H1 (cell line): ENCODE results near the gene ZMYM2.

Experiments used
- BACH1 ChIP-seq: IDR thresholded peaks from 2 replicates; pipeline ENCODE4 v1.6.1; 2012; ENCODE audit warnings: low read length, improper control_type of control experiment
- CBX8 ChIP-seq: fragments of 300-800, 300-1000 bp; sonication (generic); IDR thresholded peaks from 2 replicates; pipeline ENCODE4 v1.7.1; 2016; ENCODE audit warnings: low read depth, low read length, borderline replicate concordance
- EP300 ChIP-seq, 2 experiments: IDR thresholded peaks; 1 replicate in 1 of 2; 2 replicates in 1 of 2; pipeline ENCODE4 v1.6.1; 2011 to 2012; ENCODE audit warnings: low read depth in 2 of 2, low read length in 2 of 2, mild to moderate bottlenecking in 2 of 2, borderline replicate concordance in 1 of 2, inconsistent platforms in 1 of 2, moderate library complexity in 1 of 2
- EZH2 ChIP-seq: fragments of 200-600 bp; sonication (generic); IDR thresholded peaks from 2 replicates; pipeline ENCODE4 v1.7.1; 2012; ENCODE audit warnings: low read depth, mild to moderate bottlenecking, moderate library complexity, low read length, inconsistent platforms; ENCODE audit not compliant: severe bottlenecking
- KDM5A ChIP-seq: fragments of 200-600 bp; IDR thresholded peaks from 2 replicates; pipeline ENCODE4 v1.7.1; 2012; ENCODE audit warnings: mild to moderate bottlenecking, low read length, inconsistent platforms, mixed read lengths
- POLR2A ChIP-seq, 2 experiments: IDR thresholded peaks; 1 replicate in 1 of 2; 2 replicates in 1 of 2; pipeline ENCODE4 v1.6.1; 2011; ENCODE audit warnings: low read depth in 2 of 2, low read length in 2 of 2, mild to moderate bottlenecking in 2 of 2; ENCODE audit errors: control extremely low read depth in 1 of 2
- POLR2AphosphoS5 ChIP-seq: IDR thresholded peaks from 2 replicates; pipeline ENCODE4 v1.6.1; 2011; ENCODE audit warnings: low read depth, low read length
- RAD21 ChIP-seq, 2 experiments: IDR thresholded peaks in 1 of 2; conservative IDR thresholded peaks in 1 of 2; 2 replicates each; pipeline ENCODE4 v1.6.1; 2011; ENCODE audit warnings: low read depth in 2 of 2, low read length in 2 of 2, improper control_type of control experiment in 1 of 2, inconsistent platforms in 1 of 2, mild to moderate bottlenecking in 1 of 2, moderate library complexity in 1 of 2
- RXRA ChIP-seq: IDR thresholded peaks from 2 replicates; pipeline ENCODE4 v1.6.1; 2011; ENCODE audit warnings: low read depth, mild to moderate bottlenecking, low read length, moderate library complexity; ENCODE audit not compliant: insufficient read depth
- SIN3A ChIP-seq, 2 experiments: IDR thresholded peaks in 1 of 2; conservative IDR thresholded peaks in 1 of 2; 2 replicates each; pipeline ENCODE4 v1.6.1; 2011 to 2012; ENCODE audit warnings: low read length in 2 of 2, improper control_type of control experiment in 1 of 2, low read depth in 1 of 2, mild to moderate bottlenecking in 1 of 2
- SIX5 ChIP-seq: IDR thresholded peaks from 2 replicates; pipeline ENCODE4 v1.6.1; 2011; ENCODE audit warnings: mild to moderate bottlenecking, low read depth, low read length
- TEAD4 ChIP-seq: IDR thresholded peaks from 2 replicates; pipeline ENCODE4 v1.6.1; 2012; ENCODE audit warnings: low read depth, low read length, inconsistent platforms, mixed read lengths
- ZNF274 ChIP-seq: IDR thresholded peaks from 2 replicates; pipeline ENCODE4 v1.7.0; 2012; ENCODE audit warnings: low read length, borderline replicate concordance; ENCODE audit errors: extremely low read depth
- TF ChIP-seq, protein P1 (sequence below), 3 experiments: IDR thresholded peaks; 1 replicate in 2 of 3; 2 replicates in 1 of 3; pipeline versions ENCODE4 v1.5.1 to v1.6.1; 2011; ENCODE audit warnings: low read length in 3 of 3, mild to moderate bottlenecking in 3 of 3, inconsistent platforms in 2 of 3, low read depth in 1 of 3, moderate library complexity in 1 of 3; ENCODE audit not compliant: insufficient read depth in 1 of 3; ENCODE audit errors: control extremely low read depth in 1 of 3

DNA sequence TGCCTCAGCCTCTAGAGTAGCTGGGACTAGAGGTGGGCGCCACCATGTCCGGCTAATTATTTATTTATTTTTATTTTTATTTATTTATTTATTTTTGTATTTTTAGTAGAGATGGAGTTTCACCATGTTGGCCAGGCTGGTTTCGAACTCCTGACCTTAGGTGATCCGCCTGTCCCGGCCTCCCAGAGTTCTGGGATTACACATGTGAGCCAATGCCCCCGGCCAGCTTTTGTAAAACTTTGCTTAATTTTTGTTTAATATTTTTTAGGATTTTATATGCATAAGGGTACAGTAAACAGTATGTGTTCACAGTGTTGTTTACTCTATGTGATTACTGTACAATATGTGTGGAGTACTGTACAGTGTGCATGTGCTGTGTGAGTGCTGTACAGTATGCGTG is 98.7 kb downstream of the ZMYM2 start:
- TF ChIP-seq RAD21 (IDR thresholded peaks at IDR 0.05 in 1 of 2, conservative IDR thresholded peaks at IDR 0.05 in 1 of 2; ENCODE audit: low read depth in 2 of 2, low read length in 2 of 2) (no peak), TEAD4 (no peak), RXRA (no peak), KDM5A (no peak), CBX8 (no peak), POLR2AphosphoS5 (no peak), SIN3A (conservative IDR thresholded peaks at IDR 0.05 in 1 of 2, IDR thresholded peaks at IDR 0.05 in 1 of 2; ENCODE audit: low read depth in 1 of 2, low read length in 2 of 2) (no peak), POLR2A (IDR thresholded peaks at IDR 0.05; ENCODE audit: control extremely low read depth in 1 of 2, low read depth in 2 of 2, low read length in 2 of 2) (no peak), EZH2 (no peak), EP300 (IDR thresholded peaks at IDR 0.05; ENCODE audit: borderline replicate concordance in 1 of 2, low read depth in 2 of 2, low read length in 2 of 2) (no peak), ZNF274 (no peak), BACH1 (no peak), SIX5 (no peak)
- TF ChIP-seq, protein P1, sequence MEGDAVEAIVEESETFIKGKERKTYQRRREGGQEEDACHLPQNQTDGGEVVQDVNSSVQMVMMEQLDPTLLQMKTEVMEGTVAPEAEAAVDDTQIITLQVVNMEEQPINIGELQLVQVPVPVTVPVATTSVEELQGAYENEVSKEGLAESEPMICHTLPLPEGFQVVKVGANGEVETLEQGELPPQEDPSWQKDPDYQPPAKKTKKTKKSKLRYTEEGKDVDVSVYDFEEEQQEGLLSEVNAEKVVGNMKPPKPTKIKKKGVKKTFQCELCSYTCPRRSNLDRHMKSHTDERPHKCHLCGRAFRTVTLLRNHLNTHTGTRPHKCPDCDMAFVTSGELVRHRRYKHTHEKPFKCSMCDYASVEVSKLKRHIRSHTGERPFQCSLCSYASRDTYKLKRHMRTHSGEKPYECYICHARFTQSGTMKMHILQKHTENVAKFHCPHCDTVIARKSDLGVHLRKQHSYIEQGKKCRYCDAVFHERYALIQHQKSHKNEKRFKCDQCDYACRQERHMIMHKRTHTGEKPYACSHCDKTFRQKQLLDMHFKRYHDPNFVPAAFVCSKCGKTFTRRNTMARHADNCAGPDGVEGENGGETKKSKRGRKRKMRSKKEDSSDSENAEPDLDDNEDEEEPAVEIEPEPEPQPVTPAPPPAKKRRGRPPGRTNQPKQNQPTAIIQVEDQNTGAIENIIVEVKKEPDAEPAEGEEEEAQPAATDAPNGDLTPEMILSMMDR (IDR thresholded peaks at IDR 0.05; ENCODE audit: control extremely low read depth in 1 of 3, insufficient read depth in 1 of 3, low read depth in 1 of 3, low read length in 3 of 3), result no peak
